HepG2 (cell line): ENCODE measurements around the gene CUEDC2. TPM values are rescaled to one million over a fixed set of nuclear protein-coding genes. Genes with fewer than 3 reads are reported as not detected.

Experiments used
- BATF2 ChIP-seq: sonication (generic); formaldehyde crosslinking; IDR thresholded peaks from 2 replicates; pipeline ENCODE4 v1.8.0; 2022; ENCODE audit warnings: mild to moderate bottlenecking, missing genetic modification reagents, moderate library complexity
- BCL6 ChIP-seq: IDR thresholded peaks from 2 replicates; pipeline ENCODE4 v1.6.1; 2016; ENCODE audit warnings: missing genetic modification reagents, missing compliant biosample characterization
- CREB1 ChIP-seq, 2 experiments: fragments of 450-650 bp in 1 of 2; IDR thresholded peaks; 2 replicates each; pipeline ENCODE4 v1.6.1; 2016 to 2017; ENCODE audit warnings: control low read depth in 1 of 2, mild to moderate bottlenecking in 1 of 2, missing compliant biosample characterization in 1 of 2, missing genetic modification characterization in 1 of 2
- HNRNPH1 ChIP-seq: fragments of 200-400 bp; formaldehyde crosslinking; optimal IDR thresholded peaks from 2 replicates; pipeline ENCODE3; 2017; ENCODE audit warnings: mild to moderate bottlenecking, low read depth, low read length
- PHF5A ChIP-seq: IDR thresholded peaks from one replicate; pipeline ENCODE4 v1.6.1; 2018; ENCODE audit warnings: low read depth, missing genetic modification reagents; ENCODE audit not compliant: unreplicated experiment
- PHF8 ChIP-seq: sonication (generic); formaldehyde crosslinking; IDR thresholded peaks from 2 replicates; pipeline ENCODE4 v1.5.0; 2020; ENCODE audit warnings: missing genetic modification reagents
- SSRP1 ChIP-seq: IDR thresholded peaks from 2 replicates; pipeline ENCODE4 v1.6.1; 2016; ENCODE audit warnings: control low read depth
- TGIF2 ChIP-seq: IDR thresholded peaks from 2 replicates; pipeline ENCODE4 v1.6.1; 2016; ENCODE audit warnings: control low read depth, missing compliant biosample characterization
- U2AF2 ChIP-seq: fragments of 200-400 bp; formaldehyde crosslinking; IDR thresholded peaks from 2 replicates; pipeline ENCODE4 v1.6.1; 2017; ENCODE audit warnings: low read depth, mild to moderate bottlenecking, low read length
- ZFP36L2 ChIP-seq: sonication (generic); formaldehyde crosslinking; IDR thresholded peaks from 2 replicates; pipeline ENCODE4 v1.4.0; 2020; ENCODE audit warnings: missing genetic modification reagents
- ZIK1 ChIP-seq: sonication (generic); formaldehyde crosslinking; IDR thresholded peaks from 2 replicates; pipeline ENCODE4 v1.5.0; 2020; ENCODE audit warnings: mild to moderate bottlenecking, low read depth, missing genetic modification reagents, borderline replicate concordance
- ZKSCAN5 ChIP-seq: sonication (generic); formaldehyde crosslinking; IDR thresholded peaks from 2 replicates; pipeline ENCODE4 v1.5.1; 2020; ENCODE audit warnings: mild to moderate bottlenecking, missing genetic modification reagents
- ZNF280D ChIP-seq: sonication (generic); formaldehyde crosslinking; IDR thresholded peaks from 2 replicates; pipeline ENCODE4 v1.5.1; 2020; ENCODE audit warnings: mild to moderate bottlenecking, missing genetic modification reagents
- ZNF703 ChIP-seq: sonication (generic); formaldehyde crosslinking; IDR thresholded peaks from 2 replicates; pipeline ENCODE4 v1.5.1; 2020; ENCODE audit warnings: missing genetic modification reagents, mild to moderate bottlenecking, moderate library complexity, borderline replicate concordance
- polyA plus RNA-seq, 8 experiments: library from polyadenylated mRNA; depleted of rRNA in 3 of 8; stranded (reverse) in 7 of 8; unstranded in 1 of 8; fragments of >200 nt; fragmentation: Illumina TruSeq in 4 of 8; extraction: Trizol in 4 of 8; gene quantifications; 2 replicates each; pipeline versions ENCODE4 v1.2.1 to v1.2.3, GENCODE V29; 2011 to 2016; ENCODE audit warnings: low read depth in 4 of 8, missing spikeins in 1 of 8, mixed read lengths in 1 of 8; ENCODE audit not compliant: insufficient read depth in 1 of 8
- total RNA-seq, 5 experiments: library from RNA; depleted of rRNA; stranded (reverse); fragments of >200 nt; fragmentation: Illumina TruSeq; extraction: Trizol; gene quantifications; 2 replicates each; pipeline ENCODE4 v1.2.3, GENCODE V29; 2016; ENCODE audit warnings: low read depth in 1 of 5
- TF ChIP-seq, protein P1 (sequence below), 2 experiments: sonication (generic) in 1 of 2; formaldehyde crosslinking in 1 of 2; IDR thresholded peaks; 2 replicates each; pipeline versions ENCODE4 v1.4.0 to v1.6.1; 2018 to 2020; ENCODE audit warnings: missing genetic modification reagents in 2 of 2, borderline replicate concordance in 1 of 2, low read depth in 1 of 2, mild to moderate bottlenecking in 1 of 2, missing biosample characterization in 1 of 2
- TF ChIP-seq, protein P2 (sequence below): fragments of 450-650 bp; IDR thresholded peaks from 2 replicates; pipeline ENCODE4 v1.6.1; 2016

Gene CUEDC2
- total and polyA plus RNA-seq, 2 of the 13 experiments (the other 11 are each of a cell fraction or from before 2014, with no cell fraction given), result 13.1 to 18.4 TPM

DNA sequence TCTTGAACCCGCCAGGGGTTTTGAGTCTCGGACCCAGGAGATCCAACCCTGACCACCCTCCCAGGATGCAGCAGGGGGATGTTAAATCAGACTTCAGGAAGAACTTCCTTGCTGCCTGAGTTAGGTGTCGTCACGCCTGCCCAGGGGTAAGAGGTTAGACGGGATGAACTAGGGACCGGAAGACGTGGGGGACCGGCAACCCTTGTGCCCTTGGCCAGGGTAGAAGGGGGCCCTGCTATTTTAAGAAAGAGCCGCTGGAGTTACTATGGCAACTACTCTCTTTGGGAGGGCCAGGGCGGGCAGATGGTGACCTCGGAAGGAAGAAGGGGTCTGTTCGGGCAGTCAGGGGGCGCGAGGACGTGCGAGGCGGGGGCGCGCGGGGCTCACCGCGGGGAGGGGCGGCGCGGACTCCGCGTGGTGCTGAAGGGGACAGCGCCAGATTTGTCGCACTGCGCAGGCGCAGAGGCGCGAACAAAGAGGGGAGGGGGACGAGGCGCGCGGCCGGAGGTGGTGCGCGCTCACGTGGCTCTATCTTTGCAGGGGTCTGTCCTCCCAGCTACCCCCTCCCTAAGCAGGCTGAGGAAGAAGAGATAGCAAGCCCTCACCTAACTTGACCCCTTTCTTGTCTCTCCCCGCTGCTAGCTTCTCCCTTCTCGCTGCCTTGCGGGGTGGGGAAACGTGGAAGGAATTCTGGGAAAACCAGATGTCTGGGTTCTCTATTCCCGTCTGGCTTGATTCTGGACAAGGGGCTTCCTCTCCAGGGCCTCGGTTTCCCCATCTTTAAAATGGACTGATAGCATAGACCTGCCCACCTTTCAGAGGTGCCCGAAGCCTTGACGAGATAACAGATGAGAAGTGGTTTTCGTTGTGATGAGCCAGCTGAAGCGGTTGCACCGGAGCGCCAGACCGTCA, 12.8 kb downstream of the CUEDC2 start (continued):
- no peak for TF ChIP-seq ZNF280D (CRISPR knock-in tag)
- TF ChIP-seq BATF2 (CRISPR knock-in tag), result no peak
- no peak for TF ChIP-seq TGIF2 (CRISPR knock-in tag)
- TF ChIP-seq SSRP1 (CRISPR knock-in tag), result no peak
- TF ChIP-seq HNRNPH1, result no peak
- TF ChIP-seq, protein P1, sequence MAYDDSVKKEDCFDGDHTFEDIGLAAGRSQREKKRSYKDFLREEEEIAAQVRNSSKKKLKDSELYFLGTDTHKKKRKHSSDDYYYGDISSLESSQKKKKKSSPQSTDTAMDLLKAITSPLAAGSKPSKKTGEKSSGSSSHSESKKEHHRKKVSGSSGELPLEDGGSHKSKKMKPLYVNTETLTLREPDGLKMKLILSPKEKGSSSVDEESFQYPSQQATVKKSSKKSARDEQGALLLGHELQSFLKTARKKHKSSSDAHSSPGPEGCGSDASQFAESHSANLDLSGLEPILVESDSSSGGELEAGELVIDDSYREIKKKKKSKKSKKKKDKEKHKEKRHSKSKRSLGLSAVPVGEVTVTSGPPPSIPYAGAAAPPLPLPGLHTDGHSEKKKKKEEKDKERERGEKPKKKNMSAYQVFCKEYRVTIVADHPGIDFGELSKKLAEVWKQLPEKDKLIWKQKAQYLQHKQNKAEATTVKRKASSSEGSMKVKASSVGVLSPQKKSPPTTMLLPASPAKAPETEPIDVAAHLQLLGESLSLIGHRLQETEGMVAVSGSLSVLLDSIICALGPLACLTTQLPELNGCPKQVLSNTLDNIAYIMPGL (CRISPR knock-in tag; IDR thresholded peaks at IDR 0.05; ENCODE audit: borderline replicate concordance in 1 of 2, low read depth in 1 of 2), result no peak
- peak; percentile 58; the same call in 1 of the 2 replicates for TF ChIP-seq ZIK1
- TF ChIP-seq PHF5A, result no peak
- no peak for TF ChIP-seq CREB1 (IDR thresholded peaks at IDR 0.05)
- no peak for TF ChIP-seq CREB1 (CRISPR knock-in tag; IDR thresholded peaks at IDR 0.05)
- no peak for TF ChIP-seq ZKSCAN5 (CRISPR knock-in tag)
- TF ChIP-seq BCL6 (CRISPR knock-in tag), result no peak; the same call in 1 of the 2 replicates
- 0 out of 2 replicates have a peak, but pooled peaks have one; percentile 3 for TF ChIP-seq PHF8 (CRISPR knock-in tag)
- TF ChIP-seq, protein P2, sequence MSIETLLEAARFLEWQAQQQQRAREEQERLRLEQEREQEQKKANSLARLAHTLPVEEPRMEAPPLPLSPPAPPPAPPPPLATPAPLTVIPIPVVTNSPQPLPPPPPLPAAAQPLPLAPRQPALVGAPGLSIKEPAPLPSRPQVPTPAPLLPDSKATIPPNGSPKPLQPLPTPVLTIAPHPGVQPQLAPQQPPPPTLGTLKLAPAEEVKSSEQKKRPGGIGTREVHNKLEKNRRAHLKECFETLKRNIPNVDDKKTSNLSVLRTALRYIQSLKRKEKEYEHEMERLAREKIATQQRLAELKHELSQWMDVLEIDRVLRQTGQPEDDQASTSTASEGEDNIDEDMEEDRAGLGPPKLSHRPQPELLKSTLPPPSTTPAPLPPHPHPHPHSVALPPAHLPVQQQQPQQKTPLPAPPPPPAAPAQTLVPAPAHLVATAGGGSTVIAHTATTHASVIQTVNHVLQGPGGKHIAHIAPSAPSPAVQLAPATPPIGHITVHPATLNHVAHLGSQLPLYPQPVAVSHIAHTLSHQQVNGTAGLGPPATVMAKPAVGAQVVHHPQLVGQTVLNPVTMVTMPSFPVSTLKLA, result 0 out of 2 replicates have a peak, but pooled peaks have one; percentile 26
- no peak for TF ChIP-seq ZFP36L2 (CRISPR knock-in tag)
- TF ChIP-seq ZNF703 (CRISPR knock-in tag), result no peak
- no peak for TF ChIP-seq U2AF2
